Thyroid gland (tissue), 4 donors: Measurements from ENCODE around the gene GSN. TPM values are rescaled to one million over a fixed set of nuclear protein-coding genes. Genes with fewer than 3 reads are reported as not detected.
A peak's percentile ranks its signal among the peaks of the same experiment; 100 is the strongest.
"Not testable (repeated sequence)": the region's sequence is repeated elsewhere in the genome, so short reads cannot be mapped to it uniquely, and the experiment has no call there.

Source experiments
- DNase-seq, 2 donors: peaks; one replicate each; pipeline ENCODE4 v3.0.0-alpha.2; 2019
- H3K27ac ChIP-seq, 3 donors: fragments of 200-600 bp; sonication (generic); 1 replicate in 2 of 3; 2 replicates in 1 of 3; pipeline ENCODE4 v1.5.1; 2016 to 2019; ENCODE audit warnings: mild to moderate bottlenecking in 1 of 3, moderate library complexity in 1 of 3
- H3K27me3 ChIP-seq: fragments of 200-600 bp; sonication (generic); one replicate; pipeline ENCODE4 v1.5.1; 2019
- H3K36me3 ChIP-seq, 2 donors: fragments of 200-600 bp; sonication (generic); one replicate each; pipeline ENCODE4 v1.5.1; 2016 to 2019
- H3K4me1 ChIP-seq, 2 donors: fragments of 200-600 bp; sonication (generic); one replicate each; pipeline ENCODE4 v1.5.1; 2017 to 2019
- H3K4me3 ChIP-seq, 3 donors: fragments of 200-600 bp; sonication (generic); replicated peaks in 1 of 3; 1 replicate in 2 of 3; 2 replicates in 1 of 3; pipeline ENCODE4 v1.5.1; 2016; ENCODE audit warnings: mild to moderate bottlenecking in 1 of 3
- H3K9me3 ChIP-seq: fragments of 200-600 bp; sonication (generic); one replicate; pipeline ENCODE4 v1.5.1; 2017
- POLR2A ChIP-seq, 2 donors: fragments of 450-650 bp; IDR thresholded peaks; one replicate each; pipeline ENCODE4 v1.6.1; 2017; ENCODE audit warnings: antibody characterized with exemption in 2 of 2, mild to moderate bottlenecking in 2 of 2, moderate library complexity in 1 of 2
- WGBS, 2 donors: methylation state at CpG; one replicate each; pipeline ENCODE4 v1.1.5; 2017; 5-methylcytosine and 5-hydroxymethylcytosine counted together
- intact Hi-C: fragments of 100-400 bp; cut with DNase I; formaldehyde crosslinking; loops from one replicate; pipeline ENCODE4 v1.15.1; 2023
- total RNA-seq, 4 donors: library from RNA; depleted of rRNA; stranded (reverse); fragments of >200 nt; gene quantifications; one replicate each; pipeline ENCODE4 v1.2.3, GENCODE V29; 2016
- TF ChIP-seq, protein P1 (sequence below), 6 experiments: fragments of 200-600 bp in 3 of 6; fragments of 450-650 bp in 3 of 6; sonication (generic) in 3 of 6; IDR thresholded peaks; one replicate each; pipeline ENCODE4 v1.5.1; 2016 to 2019; ENCODE audit warnings: antibody characterized with exemption in 6 of 6, mild to moderate bottlenecking in 2 of 6, inconsistent platforms in 1 of 6, moderate library complexity in 1 of 6

Gene GSN
- total RNA-seq, 4 donors from 2014 or later = 1,151 to 1,624 (median 1,443) TPM

DNA sequence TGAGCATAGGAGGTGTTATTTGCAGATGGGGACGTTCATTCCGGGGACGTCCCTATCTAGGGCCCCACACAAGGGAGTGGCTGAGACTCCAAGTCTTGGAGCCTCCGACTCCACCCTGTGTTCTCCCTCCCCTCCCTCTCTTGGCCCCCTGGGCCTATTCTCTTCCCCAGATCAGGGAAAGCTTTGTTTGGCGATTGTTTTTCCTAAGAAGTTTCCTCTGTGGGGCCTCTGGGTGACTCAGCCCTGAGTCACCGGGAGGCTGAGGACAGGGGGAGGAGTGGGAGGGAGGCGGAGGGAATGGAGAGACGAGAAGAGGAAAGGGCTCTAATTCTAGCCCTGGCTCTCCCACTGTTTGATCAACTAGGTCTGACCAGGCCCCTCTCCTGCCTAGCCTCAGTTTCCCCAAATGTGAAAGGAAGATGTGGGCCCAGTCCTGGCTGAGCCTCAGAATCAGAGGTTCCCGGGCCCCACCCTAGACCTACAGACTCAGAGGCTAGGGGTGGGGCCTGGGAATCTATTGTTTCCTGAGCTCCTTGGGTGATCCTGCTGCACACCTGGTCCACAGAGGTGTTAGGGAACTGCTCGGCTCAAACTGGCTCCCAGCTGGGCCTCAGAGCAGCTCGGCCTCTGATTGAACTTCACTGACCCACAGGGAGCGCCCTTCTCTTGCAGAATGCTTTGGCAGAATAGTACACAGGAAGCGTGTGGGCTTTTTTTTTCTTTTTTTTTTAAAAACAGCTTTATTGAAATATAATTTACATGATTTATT is 19.2 kb downstream of the GSN start:
- TF ChIP-seq, protein P1, sequence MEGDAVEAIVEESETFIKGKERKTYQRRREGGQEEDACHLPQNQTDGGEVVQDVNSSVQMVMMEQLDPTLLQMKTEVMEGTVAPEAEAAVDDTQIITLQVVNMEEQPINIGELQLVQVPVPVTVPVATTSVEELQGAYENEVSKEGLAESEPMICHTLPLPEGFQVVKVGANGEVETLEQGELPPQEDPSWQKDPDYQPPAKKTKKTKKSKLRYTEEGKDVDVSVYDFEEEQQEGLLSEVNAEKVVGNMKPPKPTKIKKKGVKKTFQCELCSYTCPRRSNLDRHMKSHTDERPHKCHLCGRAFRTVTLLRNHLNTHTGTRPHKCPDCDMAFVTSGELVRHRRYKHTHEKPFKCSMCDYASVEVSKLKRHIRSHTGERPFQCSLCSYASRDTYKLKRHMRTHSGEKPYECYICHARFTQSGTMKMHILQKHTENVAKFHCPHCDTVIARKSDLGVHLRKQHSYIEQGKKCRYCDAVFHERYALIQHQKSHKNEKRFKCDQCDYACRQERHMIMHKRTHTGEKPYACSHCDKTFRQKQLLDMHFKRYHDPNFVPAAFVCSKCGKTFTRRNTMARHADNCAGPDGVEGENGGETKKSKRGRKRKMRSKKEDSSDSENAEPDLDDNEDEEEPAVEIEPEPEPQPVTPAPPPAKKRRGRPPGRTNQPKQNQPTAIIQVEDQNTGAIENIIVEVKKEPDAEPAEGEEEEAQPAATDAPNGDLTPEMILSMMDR (IDR thresholded peaks at IDR 0.05) = peak in 1 of 6 experiments; percentile 6
- peak in 1 of 2 donors; percentile 54 for TF ChIP-seq POLR2A (IDR thresholded peaks at IDR 0.05)

DNA sequence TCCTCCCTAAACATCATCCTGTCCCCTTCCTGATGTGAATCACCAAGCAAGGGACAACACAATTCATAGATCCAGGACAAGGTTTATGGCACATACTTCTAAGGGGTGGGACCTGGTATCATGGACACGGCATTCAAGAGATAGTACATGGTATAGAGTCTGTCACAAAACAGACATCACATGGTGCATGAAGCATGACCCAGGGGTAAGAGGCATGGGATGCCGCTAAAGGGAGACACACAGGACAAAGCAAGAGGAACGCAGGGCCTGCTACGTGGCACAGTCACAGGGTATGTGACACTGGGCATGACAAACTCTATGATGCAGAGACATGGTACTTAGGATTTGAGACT is 20.7 kb downstream of the GSN start:
- no peak for TF ChIP-seq POLR2A (IDR thresholded peaks at IDR 0.05)
- TF ChIP-seq, protein P1 (IDR thresholded peaks at IDR 0.05) = no peak
- Histone ChIP-seq H3K27ac (peak overlapping the region; percentile 84 to 95 (median 93)), H3K9me3 (no peaks in the 10 kb centered on the region), H3K36me3 (no peaks in the 10 kb centered on the region), H3K4me1 (peaks cover 73 to 82% of the 10 kb centered on the region in 2 donors), H3K27me3 (no peaks in the 10 kb centered on the region), H3K4me3 (no peak overlapping the region)
- WGBS, 2 donors = 64 to 83% methylated on average over 4 of the region's 4 CpGs
- DNase-seq = peak in 1 of 2 donors; percentile 58
- intact Hi-C loops = no loop called here

More for the DNA sequence above, 19.2 kb downstream of the GSN start:
- H3K27me3 ChIP-seq = no peaks in the 10 kb centered on the region
- H3K4me1 ChIP-seq = peaks cover 73 to 83% of the 10 kb centered on the region in 2 donors
- WGBS, 2 donors = 30 to 34% methylated on average over 13 of the region's 13 CpGs
- no peaks in the 10 kb centered on the region for H3K36me3 ChIP-seq
- H3K4me3 ChIP-seq = no peak overlapping the region
- intact Hi-C loops = no loop called here
- H3K9me3 ChIP-seq = no peaks in the 10 kb centered on the region
- DNase-seq = peak; percentile 82 to 84
- peak overlapping the region; percentile 84 to 95 (median 93) for H3K27ac ChIP-seq

DNA sequence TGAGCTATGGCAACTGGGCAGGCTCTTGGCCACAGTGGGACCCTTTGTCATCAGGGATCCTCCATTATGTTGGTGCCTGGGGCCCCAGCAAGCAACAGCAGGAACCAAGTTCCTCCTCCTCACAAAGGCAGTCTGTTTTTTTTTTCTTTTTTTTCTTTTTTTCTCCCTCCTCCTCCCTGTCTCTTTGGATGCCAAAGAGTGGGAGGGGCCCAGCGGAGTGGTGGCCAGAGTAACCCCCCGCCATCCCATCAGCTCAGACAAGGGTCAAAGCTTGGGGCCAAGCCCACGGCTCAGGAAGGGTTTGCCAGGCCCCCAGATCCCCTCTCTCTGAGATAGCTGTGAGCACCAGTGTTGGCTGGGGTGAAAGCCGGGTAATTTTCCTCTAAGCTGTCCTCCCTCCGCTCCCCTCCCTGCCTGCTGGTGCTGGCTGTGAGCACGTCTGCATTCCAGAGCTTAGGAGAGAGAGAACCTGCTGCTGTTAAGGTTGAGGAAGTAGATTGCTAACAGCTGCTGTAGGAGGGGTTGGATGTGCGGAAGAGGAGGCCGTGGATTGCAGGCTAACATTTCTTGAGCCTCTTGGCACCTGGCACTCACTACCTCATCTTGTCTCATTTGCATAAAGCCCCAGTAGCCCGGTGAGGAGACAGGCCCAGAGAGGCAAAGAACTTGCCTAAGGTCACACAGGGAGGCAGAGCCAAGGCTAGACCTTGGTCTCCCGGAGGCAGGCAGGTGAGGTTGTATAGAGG is 21.2 kb downstream of the GSN start:
- TF ChIP-seq POLR2A (IDR thresholded peaks at IDR 0.05) = peak in 1 of 2 donors; percentile 87
- TF ChIP-seq, protein P1 (IDR thresholded peaks at IDR 0.05) = peak in 1 of 6 experiments; percentile 12
- Histone ChIP-seq H3K4me3 (peak overlapping the region in 1 of 3 donors; percentile 4), H3K27ac (peak overlapping the region; percentile 84 to 95 (median 93)), H3K27me3 (no peaks in the 10 kb centered on the region), H3K36me3 (no peaks in the 10 kb centered on the region), H3K9me3 (no peaks in the 10 kb centered on the region), H3K4me1 (peaks cover 73 to 82% of the 10 kb centered on the region in 2 donors)
- 19 to 24% methylated on average over 8 to 10 of the region's 10 CpGs for WGBS, 2 donors
- peak; percentile 87 to 88 for DNase-seq
- intact Hi-C loops = no loop called here

DNA sequence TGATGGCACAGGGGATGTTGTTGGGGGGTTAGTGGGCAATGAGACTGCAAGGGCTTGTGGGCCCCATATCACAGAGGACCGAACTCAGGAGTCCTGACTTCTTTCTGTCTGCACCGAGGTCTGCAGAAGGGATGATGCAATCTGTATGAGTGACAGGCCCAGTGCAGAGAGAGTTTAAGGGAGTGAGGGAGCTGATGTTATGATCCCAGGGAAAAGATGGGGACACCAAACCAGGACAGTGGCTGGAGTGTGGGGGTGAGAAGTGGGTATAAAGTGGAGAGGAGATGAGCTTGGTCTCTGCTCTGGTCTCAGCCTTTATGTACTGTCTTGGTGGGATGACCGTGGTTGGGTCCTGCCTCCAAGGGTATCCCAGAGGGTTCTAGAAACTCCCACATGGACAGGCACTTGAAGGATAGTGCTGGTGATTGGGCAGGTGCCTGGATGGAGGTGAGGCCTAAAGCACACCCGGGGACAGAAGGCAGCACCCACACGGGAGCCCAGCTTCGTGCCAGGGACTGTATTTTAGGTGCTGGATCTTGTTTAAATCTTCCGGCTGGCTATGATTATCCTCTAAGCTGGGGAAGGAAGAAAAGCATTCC is 21.9 kb downstream of the GSN start:
- DNase-seq = no peak
- Histone ChIP-seq H3K4me1 (peaks cover 73 to 82% of the 10 kb centered on the region in 2 donors), H3K27me3 (no peaks in the 10 kb centered on the region), H3K4me3 (peak overlapping the region in 1 of 3 donors; percentile 4), H3K36me3 (no peaks in the 10 kb centered on the region), H3K9me3 (no peaks in the 10 kb centered on the region), H3K27ac (peak overlapping the region; percentile 84 to 95 (median 93))
- TF ChIP-seq POLR2A (IDR thresholded peaks at IDR 0.05) = no peak
- TF ChIP-seq, protein P1 (IDR thresholded peaks at IDR 0.05) = no peak
- 70 to 74% methylated on average over 7 of the region's 7 CpGs for WGBS, 2 donors
- intact Hi-C loops = no loop called here

DNA sequence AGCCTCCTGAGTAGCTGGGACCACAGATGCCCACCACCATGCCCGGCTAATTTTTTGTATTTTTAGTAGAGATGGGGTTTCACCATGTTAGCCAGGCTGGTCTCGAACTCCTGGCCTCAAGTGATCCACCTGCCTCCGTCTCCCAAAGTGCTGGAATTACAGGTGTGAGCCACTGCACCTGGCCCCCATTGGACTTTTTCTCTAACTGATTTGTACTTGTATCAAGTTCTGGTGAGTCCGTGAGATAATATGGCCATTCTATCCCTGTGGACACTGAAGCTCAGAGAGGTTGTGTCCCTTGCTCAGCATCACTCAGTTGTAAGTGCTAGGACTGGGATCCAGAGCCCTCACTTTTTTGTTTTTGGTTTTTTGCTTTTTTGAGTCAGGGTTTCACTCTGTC is 23.6 kb downstream of the GSN start:
- H3K27me3 ChIP-seq, H3K4me3 ChIP-seq, intact Hi-C loops, H3K36me3 ChIP-seq, DNase-seq, H3K9me3 ChIP-seq: not testable (repeated sequence)
- H3K27ac ChIP-seq = peak overlapping the region in 2 of 3 donors; percentile 94 to 98
- 74 to 78% methylated on average over 4 of the region's 4 CpGs for WGBS, 2 donors
- peaks cover 70 to 82% of the 10 kb centered on the region in 2 donors for H3K4me1 ChIP-seq
